ENCODE measurements around the gene TLNRD1. TPM values are rescaled to one million over a fixed set of nuclear protein-coding genes. Genes with fewer than 3 reads are reported as not detected.

TLNRD1 gene
- total RNA-seq, 1 experiment from 2014 or later, result 22.5 TPM

GRCh38 chr15:81010086-81010485 lies 9.4 kb downstream of the TLNRD1 start:
- no peak overlapping the region for H2AFZ ChIP-seq (ENCODE audit: low read depth, low read length, poor library complexity, severe bottlenecking)
- ChIA-PET POLR2A (interaction anchor here (0.6 kb wide), 1 partner anchor 158 kb away, joined by 3 read pairs; no protein-coding TSS in a partner anchor), RAD21 (ENCODE audit: low non-redundant PET in 1 of 2, low total read pairs in 2 of 2, uncharacterized antibody in 2 of 2, unreplicated experiment in 2 of 2) (no interaction called here), CTCF (no interaction called here)
- no peaks in the 10 kb centered on the region for H3K9me3 ChIP-seq (ENCODE audit: control insufficient read depth in 1 of 2, insufficient read depth in 1 of 2, low read depth in 1 of 2, low read length in 2 of 2)
- H3K4me1 ChIP-seq (ENCODE audit: control insufficient read depth in 1 of 2, insufficient read depth in 2 of 2, low read length in 2 of 2), result no peaks in the 10 kb centered on the region
- TF ChIP-seq EZH2 (IDR thresholded peaks at IDR 0.05) (no peak), SP1 (IDR thresholded peaks at IDR 0.05; ENCODE audit: low read depth) (no peak)
- H3K4me3 ChIP-seq (replicated peaks in 1 of 2; ENCODE audit: low read depth in 1 of 2, low read length in 2 of 2), result no peak overlapping the region
- no peak overlapping the region for H3K9ac ChIP-seq (ENCODE audit: low read length)
- no peaks in the 10 kb centered on the region for H3K27me3 ChIP-seq (ENCODE audit: insufficient read depth, low read length)
- H3K36me3 ChIP-seq (ENCODE audit: control insufficient read depth in 1 of 2, insufficient read depth in 2 of 2, low read length in 2 of 2), result no peaks in the 10 kb centered on the region
- no peaks in the 10 kb centered on the region for H4K20me1 ChIP-seq (ENCODE audit: insufficient read depth)
- ATAC-seq (no peak), DNase-seq (ENCODE audit: low read depth, low spot score) (no peak)
- no peaks in the 10 kb centered on the region for H3K79me2 ChIP-seq (ENCODE audit: insufficient read depth, low read length)
- H3K4me2 ChIP-seq (ENCODE audit: low read length), result no peak overlapping the region
- no peaks in the 10 kb centered on the region for H3K9me2 ChIP-seq (ENCODE audit: insufficient read depth)
- no TSS peak for BruUV-seq (replicated peaks)
- no peak overlapping the region for H3K27ac ChIP-seq (ENCODE audit: low read depth, low read length)
- intact Hi-C loops (cut with micrococcal nuclease), result no loop called here

- Histone ChIP-seq H3K4me3 (replicated peaks in 1 of 2; ENCODE audit: low read depth in 1 of 2, low read length in 2 of 2) (no peak overlapping the region), H3K79me2 (ENCODE audit: insufficient read depth, low read length) (no peaks in the 10 kb centered on the region), H3K4me1 (ENCODE audit: control insufficient read depth in 1 of 2, insufficient read depth in 2 of 2, low read length in 2 of 2) (no peaks in the 10 kb centered on the region), H3K9me2 (ENCODE audit: insufficient read depth) (no peaks in the 10 kb centered on the region), H3K9ac (ENCODE audit: low read length) (no peak overlapping the region), H3K27me3 (ENCODE audit: insufficient read depth, low read length) (no peaks in the 10 kb centered on the region), H4K20me1 (ENCODE audit: insufficient read depth) (no peaks in the 10 kb centered on the region), H3K27ac (ENCODE audit: low read depth, low read length) (no peak overlapping the region), H3K36me3 (ENCODE audit: control insufficient read depth in 1 of 2, insufficient read depth in 2 of 2, low read length in 2 of 2) (no peaks in the 10 kb centered on the region), H3K9me3 (ENCODE audit: control insufficient read depth in 1 of 2, insufficient read depth in 1 of 2, low read depth in 1 of 2, low read length in 2 of 2) (no peaks in the 10 kb centered on the region), H2AFZ (ENCODE audit: low read depth, low read length, poor library complexity, severe bottlenecking) (no peak overlapping the region), H3K4me2 (ENCODE audit: low read length) (no peak overlapping the region)
- POLR2A ChIA-PET, result no interaction called here
- ATAC-seq, result no peak
- BruUV-seq (replicated peaks), result no TSS peak
- DNase-seq (ENCODE audit: low read depth, low spot score), result no peak
- RAD21 ChIA-PET (ENCODE audit: low non-redundant PET in 1 of 2, low total read pairs in 2 of 2, uncharacterized antibody in 2 of 2, unreplicated experiment in 2 of 2), result no interaction called here
- intact Hi-C loops (cut with micrococcal nuclease), result no loop called here
- CTCF ChIA-PET, result no interaction called here
- TF ChIP-seq RAD21 (IDR thresholded peaks at IDR 0.05; ENCODE audit: low read depth), result no peak
- no peak for TF ChIP-seq EZH2 (IDR thresholded peaks at IDR 0.05)
- no peak for TF ChIP-seq ZBTB33 (IDR thresholded peaks at IDR 0.05; ENCODE audit: extremely low read depth, insufficient replicate concordance, low read length)
- no peak for TF ChIP-seq ZFX (IDR thresholded peaks at IDR 0.05)
- no peak for TF ChIP-seq CTCF (IDR thresholded peaks at IDR 0.05 in 2 of 3, conservative IDR thresholded peaks at IDR 0.05 in 1 of 3; ENCODE audit: borderline replicate concordance in 1 of 3, insufficient read depth in 1 of 3, low read depth in 2 of 3, low read length in 2 of 3)
- TF ChIP-seq YY1 (IDR thresholded peaks at IDR 0.05; ENCODE audit: extremely low read depth, insufficient replicate concordance, low read depth, low read length), result no peak
- no peak for TF ChIP-seq POLR2AphosphoS5 (IDR thresholded peaks at IDR 0.05; ENCODE audit: low read depth, low read length)
- TF ChIP-seq FOSL1 (IDR thresholded peaks at IDR 0.05; ENCODE audit: low read depth), result no peak
- TF ChIP-seq REST (IDR thresholded peaks at IDR 0.05; ENCODE audit: low read depth), result no peak
- TF ChIP-seq ATF3 (IDR thresholded peaks at IDR 0.05), result no peak
- TF ChIP-seq TCF7L2 (IDR thresholded peaks at IDR 0.05; ENCODE audit: borderline replicate concordance, extremely low read depth, insufficient read depth, insufficient read length), result no peak
- no peak for TF ChIP-seq JUND (IDR thresholded peaks at IDR 0.05)
Observed at GRCh38 chr15:81011593-81011992, 10.9 kb downstream of the TLNRD1 start.

Data from HCT116 (cell line).